HG03575 (cell line): ENCODE data around the gene SSUH2.

Source experiments
- ATAC-seq: cut with Tn5 transposase; IDR thresholded peaks from one replicate; pipeline ENCODE4 v1.9.1; 2021; ENCODE audit not compliant: unreplicated experiment, insufficient number of reproducible peaks, low FRiP score; ENCODE audit errors: extremely low read depth

SSUH2 gene

DNA sequence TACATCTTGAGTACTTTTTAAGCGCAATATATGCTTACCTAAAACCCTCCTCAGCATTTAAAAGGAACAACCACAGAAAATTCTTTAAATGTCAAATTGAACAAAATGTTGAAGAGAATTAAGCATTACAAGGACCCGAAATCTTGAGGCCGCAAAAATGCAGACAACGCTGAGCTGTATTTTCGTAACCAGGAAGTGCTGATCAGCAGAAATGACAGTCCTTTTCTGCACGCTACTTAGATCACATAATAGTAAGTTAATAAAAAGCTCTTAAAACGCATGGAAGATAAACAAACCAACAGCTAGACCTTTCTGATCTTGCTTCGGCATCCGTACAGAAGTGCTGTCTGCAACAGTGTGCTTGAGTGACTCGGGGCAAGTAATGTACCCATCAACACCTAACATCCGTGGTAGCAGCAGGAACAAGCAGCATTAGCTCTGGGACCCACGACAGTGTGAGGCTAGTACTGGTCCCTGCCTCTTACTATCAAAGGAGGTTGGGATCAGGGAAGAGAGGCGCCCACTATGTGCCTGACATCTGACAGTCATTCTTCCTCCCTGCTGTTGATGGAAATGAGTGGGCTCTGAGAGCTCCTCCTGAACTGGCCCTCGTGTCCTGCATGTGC is 1.8 kb upstream of the SSUH2 start:
- ATAC-seq: no peak

GRCh38 chr3:8645712-8646111 is 1.1 kb upstream of the SSUH2 start:
- ATAC-seq: no peak

GRCh38 chr3:8643693-8644365 is 769 bp downstream of the SSUH2 start:
- no peak for ATAC-seq

DNA sequence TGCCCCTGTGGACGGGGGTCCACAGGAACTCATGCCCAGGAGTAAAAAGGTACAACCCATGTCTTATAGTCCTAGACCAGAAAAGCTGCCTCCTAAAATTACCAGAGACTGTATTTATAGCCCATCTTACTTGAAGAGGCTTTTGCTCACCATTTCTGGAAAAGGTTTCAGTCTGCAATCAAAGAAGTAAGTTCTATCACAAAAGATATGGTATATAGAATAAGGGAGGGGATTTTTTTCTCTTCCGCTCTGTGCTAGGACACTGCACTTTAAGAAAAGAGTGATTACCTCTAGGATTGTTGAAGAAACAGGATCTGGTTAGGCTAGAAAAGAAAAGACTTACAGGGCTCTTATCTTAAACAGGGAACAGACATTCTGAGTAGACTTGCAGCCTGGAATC is 2.6 kb downstream of the SSUH2 start:
- ATAC-seq: no peak

- ATAC-seq: no peak
Measured at GRCh38 chr3:8641472-8641871, 3.1 kb downstream of the SSUH2 start.

DNA sequence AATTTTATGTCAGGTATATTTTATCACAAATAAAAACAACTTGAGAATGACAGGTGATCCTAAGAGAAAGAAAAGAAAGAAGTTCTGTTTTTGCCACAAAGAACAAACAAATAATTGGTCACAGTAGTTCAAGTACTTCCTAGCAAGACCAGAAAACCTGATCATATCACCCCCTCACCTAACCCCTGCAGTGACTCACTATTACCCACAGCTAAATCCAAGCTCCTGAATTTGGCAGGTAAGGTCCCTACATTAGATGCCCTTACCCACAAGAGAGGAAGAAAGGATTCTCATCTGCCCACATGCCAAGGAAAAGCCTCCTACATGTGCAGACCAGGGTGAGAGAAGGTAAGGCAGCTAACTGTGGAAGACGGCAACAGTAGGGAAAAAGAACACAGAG is 4.4 kb downstream of the SSUH2 start:
- ATAC-seq: no peak

GRCh38 chr3:8639659-8640000 is 5.0 kb downstream of the SSUH2 start:
- ATAC-seq: no peak

DNA sequence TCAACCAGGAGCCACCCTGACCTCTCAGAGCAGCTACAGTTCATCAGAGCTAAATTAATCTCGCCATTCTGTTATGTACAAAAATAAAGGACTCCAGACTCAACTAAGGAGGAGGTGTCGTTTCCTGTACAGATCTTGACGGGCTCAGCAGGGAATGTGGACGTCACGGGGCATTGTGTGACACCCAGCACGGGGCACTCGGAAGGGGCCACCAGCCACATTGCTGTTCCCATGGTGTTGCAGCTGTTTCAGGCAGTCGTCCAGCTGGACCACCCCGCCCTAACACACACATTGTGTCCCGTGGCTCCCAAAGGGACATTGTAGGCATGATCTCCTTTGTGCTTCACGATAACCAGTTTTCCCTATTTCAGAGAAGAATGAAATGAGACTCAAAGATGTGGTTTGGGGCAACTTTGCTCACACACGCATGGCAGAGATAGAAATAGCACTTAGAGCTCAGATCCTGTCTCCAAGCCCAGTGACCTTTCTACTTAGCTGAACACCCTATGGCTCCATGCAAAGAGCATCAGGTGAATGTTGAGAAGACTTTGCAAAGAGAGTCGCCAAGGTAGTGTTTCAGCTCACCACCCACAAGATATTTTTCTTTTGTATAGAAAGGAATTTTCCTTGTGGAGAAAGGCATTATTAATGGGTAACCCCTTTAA is 5.5 kb downstream of the SSUH2 start:
- ATAC-seq: no peak

- ATAC-seq: no peak
Measured at GRCh38 chr3:8637348-8637747, 7.2 kb downstream of the SSUH2 start.

GRCh38 chr3:8635631-8636030 is 9.0 kb downstream of the SSUH2 start:
- ATAC-seq: no peak

DNA sequence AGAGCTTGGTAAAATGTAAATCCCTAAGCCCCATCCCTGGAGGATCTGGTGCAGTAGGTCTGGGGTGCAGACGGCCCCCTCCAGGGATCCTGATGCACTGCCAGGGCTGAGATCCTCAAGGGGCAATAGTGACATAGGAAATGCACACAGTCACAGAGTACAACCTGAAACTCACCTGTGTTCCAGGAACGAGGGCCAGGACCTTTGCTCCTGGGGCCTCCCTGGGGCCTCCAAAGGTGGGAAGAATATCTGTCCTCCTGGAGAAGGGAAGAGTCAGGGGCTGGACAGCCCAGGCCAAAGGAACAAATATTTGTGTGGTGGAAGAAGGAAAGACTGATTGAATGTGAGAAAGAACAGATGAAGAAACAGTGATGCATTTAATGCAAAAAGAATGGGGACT is 9.5 kb downstream of the SSUH2 start:
- ATAC-seq: no peak

DNA sequence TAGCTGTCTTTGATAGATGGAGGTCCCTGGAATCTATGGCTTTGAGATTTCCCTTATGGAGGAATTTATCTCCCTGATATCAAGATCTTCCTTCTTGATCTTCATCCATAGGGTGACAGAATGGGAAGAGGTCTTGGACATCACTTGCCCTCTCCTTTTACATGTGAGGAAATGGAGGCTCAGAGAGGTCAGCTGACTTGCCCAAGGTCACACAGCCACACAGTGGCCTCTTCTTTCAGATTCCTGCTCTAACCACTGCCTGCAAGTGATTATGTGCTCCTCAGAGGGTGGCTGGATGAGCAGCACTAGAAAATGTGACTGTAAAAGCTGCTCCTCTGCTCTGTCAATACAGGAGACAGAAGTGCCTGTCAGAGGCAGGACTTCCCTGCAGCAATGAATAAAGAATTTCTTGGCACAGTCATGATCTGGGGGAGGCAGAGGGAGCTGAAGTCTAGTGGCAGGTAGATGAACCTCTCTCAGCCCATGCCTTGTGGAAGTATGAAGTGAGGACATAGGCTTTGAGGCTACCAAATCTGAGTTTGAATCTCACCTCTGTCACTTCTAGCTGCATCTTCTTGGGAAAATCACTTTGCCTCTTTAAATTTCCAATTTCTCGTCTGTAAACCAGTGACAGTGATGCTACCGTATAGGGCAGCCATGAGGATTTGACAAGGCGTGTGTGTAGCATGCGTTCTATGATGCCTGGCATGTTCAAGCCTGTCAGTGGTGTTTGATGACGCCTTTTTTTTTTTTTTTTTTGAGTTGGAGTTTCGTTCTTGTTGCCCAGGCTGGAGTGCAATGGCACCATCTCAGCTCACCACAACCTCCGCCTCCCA is 12.0 kb downstream of the SSUH2 start:
- ATAC-seq: no peak

GRCh38 chr3:8631661-8632060 is 12.9 kb downstream of the SSUH2 start:
- ATAC-seq: no peak

GRCh38 chr3:8629151-8630021 is 15.2 kb downstream of the SSUH2 start:
- ATAC-seq: no peak

DNA sequence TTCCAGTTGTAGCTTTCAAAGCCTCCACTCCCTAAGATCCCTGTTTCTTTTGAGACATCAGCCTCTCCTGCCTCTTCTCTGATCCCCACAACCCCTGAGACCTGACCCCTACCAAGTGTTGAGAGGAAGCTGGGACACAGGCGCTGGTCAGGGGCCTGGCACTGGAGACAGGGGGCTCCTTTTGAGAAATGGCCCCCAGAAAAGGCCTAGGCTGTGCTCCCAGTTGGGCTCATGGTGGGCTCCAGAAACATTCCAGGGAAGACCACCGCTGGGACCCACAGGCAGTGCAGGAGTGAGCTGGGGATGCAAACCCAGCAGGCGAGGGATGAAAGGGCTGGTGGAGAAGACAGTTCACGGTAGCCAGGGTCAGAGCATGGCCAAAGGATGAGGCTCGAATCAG is 16.6 kb downstream of the SSUH2 start:
- ATAC-seq: no peak

DNA sequence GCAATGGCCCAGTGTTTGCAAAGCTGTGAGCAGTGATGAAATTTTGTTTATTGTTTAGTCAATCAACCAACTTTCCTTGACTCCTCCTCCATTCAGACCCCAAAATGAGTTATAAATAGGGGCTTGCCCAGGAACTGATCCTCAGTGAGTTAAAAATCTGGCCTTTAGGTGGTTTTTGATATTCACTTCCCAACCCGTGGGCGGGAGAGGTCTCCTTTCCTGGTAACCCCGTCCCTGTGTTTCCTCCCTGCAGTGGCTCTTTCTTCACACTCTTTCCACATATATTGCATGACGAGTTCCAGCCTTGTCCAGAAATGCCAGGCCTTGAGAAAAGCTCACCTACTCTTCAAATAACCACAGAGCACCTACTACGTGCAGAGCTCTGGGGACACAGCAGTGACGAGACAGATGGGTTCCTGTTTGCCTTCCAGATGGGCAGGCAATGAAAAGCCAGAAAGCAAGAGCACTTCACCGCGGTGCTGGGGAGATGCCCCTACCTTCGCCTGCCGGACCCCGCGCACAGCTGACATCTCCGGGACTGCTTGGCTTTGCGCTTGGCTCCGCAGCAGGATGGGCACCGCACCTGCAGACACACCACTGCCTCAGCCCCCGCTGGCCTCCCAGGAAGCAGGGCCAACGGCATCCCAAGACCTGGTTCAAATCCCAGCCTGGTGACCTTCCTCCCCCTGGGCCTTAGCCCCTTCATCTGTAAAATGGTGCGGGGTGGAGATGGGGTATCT is 17.2 kb downstream of the SSUH2 start:
- no peak for ATAC-seq

DNA sequence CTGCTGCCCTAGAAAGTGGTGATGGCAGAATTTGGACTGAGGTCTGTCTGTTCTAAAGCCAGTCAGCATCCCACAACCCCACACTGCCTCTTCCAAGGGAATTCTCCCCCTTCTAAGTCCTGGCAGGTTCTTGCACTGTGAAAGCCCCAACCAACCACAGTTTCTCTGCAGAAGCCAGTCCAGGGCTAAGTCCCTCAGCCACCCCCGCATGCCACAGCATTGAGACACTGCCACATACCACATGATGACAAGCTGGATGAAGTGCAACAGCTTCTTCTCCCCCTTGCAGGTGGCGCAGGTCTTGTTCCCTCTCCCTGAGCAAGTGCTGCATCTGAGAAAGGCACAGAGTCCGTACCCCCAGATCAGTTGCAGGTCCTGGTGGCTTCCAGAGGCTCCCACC is 18.6 kb downstream of the SSUH2 start:
- ATAC-seq: no peak

DNA sequence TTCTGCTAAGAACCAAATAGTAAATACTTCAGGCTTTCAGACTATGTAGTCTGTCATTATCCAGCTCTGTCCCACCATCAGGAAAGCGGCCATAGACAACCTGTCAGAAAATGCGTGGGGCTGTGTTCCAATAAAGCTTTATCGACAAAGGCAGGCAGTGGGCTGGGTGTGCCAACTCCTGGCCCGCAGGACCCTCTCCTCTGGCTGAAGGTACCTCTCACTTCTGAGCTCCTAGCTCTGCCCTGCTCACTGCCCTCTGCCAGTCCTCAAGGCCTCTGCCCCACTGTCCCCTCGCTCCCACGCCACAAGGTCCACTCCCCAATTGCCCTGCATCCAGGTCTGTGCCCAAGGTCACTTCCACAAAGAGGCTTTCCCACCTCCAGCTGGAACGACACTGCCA is 20.0 kb downstream of the SSUH2 start:
- ATAC-seq: no peak
